Hematopoietic multipotent progenitor cell treated with erythropoietin and hydrocortisone succinate and interleukin-3 and kit ligand, for 15 days (in vitro differentiated cells): ENCODE results near the gene RAB5B.
"Not testable (repeated sequence)": the region's sequence is repeated elsewhere in the genome, so short reads cannot be mapped to it uniquely, and the experiment has no call there.

ENCODE experiments used
- DNase-seq: peaks from one replicate; pipeline ENCODE4 v3.0.0-alpha.2; 2015; ENCODE audit warnings: low spot score

Gene RAB5B

DNA sequence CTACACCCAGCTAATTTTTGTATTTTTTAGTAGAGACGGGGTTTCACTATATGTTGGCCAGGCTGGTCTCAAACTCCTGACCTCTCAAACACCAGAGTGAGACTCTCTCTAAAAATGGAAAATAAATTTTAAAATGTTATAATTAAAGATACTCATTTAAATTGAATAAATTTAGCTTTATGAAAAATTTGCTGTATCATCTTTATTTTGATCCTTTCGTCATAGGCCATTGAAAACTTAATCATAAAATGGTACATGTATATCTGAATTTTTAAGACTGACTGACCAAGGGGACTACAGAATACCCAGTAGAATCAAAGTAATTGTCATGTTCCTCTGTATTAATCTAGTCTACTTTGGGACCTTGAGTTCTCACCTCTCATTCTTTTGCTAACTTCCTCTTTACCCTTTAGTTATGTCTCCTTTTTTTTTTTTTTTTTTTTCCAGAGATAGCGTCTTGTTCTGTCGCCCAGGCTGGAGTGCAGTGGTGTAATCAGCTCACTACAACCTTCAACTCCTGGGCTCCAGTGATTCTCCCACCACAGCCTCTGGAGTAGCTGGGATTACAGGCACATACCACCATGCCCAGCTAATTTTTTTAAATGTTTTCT lies 9.5 kb downstream of the RAB5B start:
- DNase-seq, result no peak

DNA sequence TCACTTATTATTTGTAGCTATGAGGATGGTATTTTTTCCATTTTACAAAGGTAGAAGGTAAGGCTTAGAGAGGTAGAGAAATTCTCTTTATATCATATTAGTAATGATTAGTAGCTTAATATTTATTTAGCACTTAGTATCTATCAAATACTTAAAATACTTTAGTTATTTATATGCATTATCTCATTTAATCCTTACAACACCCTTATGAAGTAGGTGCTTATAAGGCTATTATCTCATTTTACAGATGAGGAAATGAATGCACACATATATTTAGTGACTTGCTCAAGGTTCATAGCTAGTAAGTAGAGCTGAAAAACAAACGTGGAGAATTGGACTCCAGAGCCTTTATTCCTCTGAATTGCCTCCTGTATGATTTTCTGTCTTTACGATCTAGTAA lies 11.0 kb downstream of the RAB5B start:
- DNase-seq, result no peak

DNA sequence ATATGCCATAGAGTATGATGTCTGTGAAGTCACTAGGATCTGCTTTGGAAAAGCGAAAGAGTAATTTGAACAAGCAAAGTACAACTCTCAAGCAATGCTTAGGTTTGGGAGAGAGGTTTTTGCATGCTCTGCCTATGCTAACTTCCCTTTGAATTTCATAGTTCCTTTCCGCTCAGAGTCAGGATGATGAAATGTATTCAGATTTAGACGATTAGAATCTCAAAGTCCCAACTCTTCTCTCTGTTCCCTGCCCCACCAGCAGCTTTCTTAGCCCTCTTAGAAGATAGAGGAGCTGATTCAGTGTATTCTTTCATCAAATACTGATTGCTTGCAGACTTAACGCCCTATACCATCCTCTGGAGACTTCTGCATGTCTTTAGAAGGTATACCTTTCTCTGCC lies 11.5 kb downstream of the RAB5B start:
- DNase-seq, result no peak

DNA sequence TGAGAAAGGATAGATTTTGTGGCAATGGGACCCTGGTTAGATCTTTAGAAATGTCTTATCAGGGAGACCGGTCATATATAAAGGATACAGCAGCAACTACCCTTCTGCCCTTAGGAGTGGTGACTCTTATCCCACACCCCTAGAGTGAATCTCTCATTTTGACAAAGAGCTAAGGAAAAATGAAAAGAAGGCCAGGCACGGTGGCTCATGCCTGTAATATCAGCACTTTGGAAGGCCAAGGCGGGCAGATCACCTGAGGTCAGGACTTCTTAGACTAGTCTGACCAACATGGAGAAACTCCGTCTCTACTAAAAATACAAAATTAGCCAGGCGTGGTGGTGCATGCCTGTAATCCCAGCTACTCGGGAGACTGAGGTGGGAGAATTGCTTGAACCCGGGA lies 12.1 kb downstream of the RAB5B start:
- DNase-seq, result not testable (repeated sequence)

DNA sequence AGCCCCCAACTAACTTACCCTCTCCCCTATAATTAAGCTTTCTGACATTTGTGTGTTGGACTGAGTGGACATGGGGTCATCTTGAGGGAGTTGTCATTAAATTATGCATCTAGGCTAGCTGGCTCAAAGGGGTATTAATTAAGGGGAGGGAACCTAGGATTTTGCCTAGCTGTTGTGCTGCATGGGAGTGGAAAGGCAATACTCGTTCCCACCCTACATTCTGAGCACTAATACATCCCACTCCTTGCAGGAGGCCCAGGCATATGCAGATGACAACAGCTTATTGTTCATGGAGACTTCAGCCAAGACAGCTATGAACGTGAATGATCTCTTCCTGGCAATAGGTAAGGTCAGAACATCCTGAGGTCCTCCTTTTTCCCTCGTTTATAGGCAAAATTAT lies 17.2 kb downstream of the RAB5B start:
- DNase-seq, result no peak

DNA sequence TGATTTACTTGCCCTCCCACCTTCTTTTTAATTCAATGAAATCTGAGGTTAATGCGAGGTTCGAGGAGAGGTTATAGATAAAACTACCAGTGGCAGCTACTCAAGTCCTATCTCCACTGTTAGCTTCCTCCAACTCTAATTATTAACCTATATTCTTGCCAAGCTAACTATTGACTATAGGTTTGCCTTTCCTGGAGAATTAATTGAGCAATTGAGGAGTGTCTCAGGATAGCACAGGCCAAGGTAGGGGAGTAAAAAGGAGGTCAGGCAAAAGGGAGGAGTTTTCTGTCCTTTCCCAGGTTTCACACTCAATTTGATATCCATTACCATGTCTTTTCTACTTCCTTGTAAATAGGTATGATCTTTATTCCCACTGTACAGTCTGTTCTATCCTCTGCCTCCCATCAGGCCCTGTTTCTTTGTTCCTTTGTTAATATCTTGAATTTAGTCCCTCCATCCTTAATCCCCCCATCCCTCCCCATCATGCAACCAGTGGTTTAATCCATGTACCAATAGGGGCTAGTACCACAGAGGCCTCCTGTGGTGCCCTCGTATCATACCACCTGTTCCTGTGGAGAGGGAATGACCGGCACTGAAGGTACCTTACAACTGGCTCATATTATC lies 19.5 kb downstream of the RAB5B start:
- no peak for DNase-seq

DNA sequence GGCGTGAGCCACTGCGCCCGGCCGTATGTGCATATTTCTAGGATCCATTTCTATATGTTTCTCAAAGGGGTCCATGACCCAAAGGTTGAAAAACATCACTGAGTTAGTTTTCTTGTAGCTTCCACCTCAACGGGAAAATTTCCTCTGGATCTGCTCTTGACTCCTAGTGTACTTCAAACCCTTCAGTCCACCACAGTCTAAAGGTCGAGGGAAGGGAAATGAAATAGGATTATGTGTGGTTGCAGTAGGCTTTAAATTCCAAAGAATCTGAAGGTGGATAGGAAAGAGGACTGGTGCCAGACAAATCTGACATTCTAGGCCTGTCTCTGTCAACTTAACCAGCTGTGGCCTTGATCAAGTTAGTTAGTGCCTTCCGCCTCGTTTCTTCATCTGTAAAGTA lies 21.5 kb downstream of the RAB5B start:
- DNase-seq, result no peak

DNA sequence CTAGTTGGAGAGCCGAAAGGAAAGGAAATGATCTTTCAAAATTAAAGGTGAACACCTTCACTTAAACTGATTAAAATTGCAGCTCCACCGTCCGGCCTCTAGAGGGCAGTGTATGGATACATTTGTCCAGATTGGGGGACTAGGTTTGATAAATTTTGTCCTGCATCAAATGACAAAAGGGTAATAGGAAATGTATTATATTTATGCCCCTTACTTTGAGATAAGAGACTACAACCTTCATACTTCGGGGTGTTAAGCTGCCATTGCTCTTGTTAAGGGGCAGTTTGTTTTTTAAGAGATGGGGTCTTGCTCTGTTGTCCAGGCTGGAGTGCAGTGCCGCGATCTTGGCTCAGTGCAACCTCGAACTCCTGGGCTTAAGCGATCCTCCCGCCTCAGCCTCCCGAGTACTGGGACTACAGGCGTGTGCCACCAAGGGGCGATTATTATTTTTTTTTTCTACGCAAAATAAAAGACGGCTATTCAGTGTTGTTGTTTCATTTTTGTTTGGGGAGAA lies 22.4 kb downstream of the RAB5B start:
- peak; percentile 82 for DNase-seq

DNA sequence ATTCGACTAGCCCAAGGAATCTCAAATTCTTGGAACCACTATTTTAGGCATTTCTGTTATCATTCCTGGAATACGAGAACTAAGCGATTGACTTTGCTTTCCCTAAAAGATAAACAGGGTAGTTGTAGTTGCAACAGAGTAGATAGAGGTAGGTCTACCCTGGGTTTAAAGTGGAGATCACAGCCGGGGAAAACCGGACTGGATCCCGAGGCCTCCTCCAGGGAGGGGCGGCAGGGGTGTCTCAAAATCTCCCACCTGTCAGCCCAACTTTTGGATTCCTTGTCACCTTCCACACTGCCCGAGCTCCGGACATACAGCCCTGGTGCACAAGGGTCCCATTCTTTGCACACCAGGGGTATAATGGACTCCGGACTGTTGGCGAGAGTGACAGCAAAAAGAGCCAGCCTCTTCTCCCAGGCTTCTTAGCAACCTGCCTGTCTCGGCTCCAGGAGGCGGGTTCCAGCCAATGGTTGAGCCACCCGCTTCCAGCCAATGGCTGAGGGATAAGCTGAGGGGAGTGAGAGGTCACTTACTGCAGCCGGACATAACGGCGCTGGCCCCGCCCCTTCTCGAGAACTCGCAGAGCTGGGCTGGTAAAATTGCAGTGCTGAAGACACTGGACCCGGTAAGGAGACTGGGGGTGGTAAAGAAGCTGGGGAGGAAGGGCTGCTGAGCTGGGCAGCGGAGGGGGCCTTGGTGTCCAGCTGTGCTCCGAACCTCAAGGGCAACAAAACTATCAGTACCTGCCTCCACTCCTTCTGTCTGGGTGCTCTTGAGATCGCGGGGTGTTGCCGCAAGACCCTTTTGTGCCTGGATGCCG lies 23.0 kb downstream of the RAB5B start, which contains the start of gene SUOX:
SUOX (plus strand) TSS at position 562 of the 820 bp plus-strand sequence. CDS start 4,946 bp downstream, outside the sequence.
- peak; percentile 64 for DNase-seq

DNA sequence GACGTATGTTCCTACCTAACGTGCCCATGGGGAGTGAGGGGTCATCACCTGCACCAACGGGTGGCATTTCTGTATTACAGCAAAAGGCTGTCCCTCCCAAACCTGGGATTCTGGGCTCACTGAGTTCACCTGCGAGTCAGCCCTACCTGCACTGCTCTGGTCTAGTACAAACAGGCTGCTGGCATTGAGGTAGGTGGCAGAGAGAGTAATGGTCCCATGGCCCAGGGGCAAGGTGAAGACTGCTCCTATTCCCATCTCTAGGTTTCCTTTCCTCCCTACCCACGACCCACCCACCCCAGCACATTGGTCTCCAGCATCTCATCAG lies 23.6 kb downstream of the RAB5B start:
- no peak for DNase-seq

DNA sequence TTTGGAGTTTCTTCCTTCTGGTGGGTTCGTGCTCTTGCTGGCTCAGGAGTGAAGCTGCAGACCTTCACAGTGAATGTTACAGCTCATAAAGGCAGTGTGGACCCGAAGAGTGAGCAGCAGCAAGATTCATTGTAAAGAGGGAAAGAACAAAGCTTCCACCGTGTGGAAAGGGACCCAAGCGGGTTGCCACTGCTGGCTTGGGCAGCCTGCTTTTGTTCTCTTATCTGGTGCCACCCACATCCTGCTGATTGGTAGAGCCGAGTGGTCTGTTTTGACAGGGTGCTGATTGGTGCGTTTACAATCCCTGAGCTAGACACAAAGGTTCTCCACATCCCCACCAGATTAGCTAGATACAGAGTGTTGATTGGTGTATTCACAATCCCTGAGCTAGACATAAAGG lies 25.6 kb downstream of the RAB5B start:
- DNase-seq, result not testable (repeated sequence)

DNA sequence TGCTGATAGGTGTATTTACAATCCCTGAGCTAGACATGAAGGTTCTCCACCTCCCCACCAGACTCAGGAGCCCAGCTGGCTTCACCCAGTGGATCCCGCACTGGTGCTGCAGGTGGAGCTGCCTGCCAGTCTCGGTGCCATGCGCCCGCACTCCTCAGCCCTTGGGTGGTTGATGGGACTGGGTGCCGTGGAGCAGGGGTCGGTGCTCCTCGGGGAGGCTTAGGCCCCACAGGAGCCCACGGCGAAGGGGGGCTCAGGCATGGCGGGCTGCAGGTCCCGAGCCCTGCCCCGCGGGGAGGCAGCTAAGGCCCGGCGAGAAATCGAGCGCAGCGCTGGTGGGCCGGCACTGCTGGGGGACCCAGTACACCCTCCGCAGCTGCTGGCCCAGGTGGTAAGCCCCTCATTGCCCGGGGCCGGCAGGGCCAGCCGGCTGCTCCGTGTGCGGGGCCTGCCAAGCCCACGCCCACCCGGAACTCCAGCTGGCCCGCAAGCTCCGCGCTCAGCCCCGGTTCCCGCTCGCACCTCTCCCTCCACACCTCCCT lies 26.2 kb downstream of the RAB5B start:
- not testable (repeated sequence) for DNase-seq

DNA sequence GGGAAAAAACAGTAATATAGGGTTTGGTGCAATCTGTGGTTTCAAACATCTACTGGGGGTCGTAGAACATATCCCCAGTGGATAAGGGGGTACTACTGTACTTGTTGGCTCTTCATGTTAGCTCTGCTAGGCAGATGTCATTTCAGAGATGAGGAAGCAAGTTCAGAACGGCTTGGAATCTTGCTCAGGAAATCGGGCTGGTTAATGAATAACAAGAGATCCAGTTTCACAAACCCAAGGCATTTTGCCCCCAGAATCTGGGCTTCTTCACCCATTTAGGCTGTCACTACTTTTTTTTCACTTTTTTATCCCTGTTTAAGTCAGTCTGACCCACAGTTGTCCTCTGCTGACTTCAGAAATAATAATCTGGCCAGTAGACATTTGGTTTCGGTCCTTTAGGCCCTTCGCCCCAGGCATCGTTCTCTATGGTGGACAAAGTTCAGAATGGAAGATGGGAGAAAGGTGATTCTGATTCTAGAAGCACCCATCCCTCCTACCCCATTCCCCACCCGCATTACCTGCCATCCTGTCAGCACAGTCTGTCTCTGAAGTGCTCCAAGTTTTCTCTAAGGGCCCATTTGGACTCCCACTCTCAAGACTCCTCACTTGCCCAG lies 27.7 kb downstream of the RAB5B start:
- DNase-seq, result no peak

DNA sequence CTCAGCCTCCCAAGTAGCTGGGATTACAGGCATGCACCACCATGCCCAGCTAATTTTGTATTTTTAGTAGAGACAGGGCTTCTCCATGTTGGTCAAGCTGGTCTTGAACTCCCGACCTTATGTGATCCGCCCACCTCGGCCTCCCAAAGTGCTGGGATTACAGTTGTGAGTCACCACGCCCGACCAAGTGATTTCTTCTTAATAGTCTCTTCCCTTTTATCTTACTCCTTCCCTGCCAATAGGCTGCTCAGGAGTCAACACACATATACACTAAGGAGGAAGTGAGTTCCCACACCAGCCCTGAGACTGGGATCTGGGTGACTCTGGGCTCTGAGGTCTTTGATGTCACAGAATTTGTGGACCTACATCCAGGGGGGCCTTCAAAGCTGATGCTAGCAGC lies 29.5 kb downstream of the RAB5B start:
- not testable (repeated sequence) for DNase-seq

DNA sequence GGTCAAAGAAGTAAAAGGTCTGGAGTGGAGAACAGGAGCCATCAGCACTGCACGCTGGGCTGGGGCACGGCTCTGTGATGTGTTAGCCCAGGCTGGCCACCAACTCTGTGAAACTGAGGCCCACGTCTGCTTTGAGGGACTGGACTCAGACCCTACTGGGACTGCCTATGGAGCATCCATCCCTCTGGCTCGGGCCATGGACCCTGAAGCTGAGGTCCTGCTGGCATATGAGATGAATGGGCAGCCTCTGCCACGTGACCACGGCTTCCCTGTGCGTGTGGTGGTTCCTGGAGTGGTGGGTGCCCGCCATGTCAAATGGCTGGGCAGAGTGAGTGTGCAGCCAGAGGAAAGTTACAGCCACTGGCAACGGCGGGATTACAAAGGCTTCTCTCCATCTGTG lies 30.3 kb downstream of the RAB5B start:
- DNase-seq, result no peak

DNA sequence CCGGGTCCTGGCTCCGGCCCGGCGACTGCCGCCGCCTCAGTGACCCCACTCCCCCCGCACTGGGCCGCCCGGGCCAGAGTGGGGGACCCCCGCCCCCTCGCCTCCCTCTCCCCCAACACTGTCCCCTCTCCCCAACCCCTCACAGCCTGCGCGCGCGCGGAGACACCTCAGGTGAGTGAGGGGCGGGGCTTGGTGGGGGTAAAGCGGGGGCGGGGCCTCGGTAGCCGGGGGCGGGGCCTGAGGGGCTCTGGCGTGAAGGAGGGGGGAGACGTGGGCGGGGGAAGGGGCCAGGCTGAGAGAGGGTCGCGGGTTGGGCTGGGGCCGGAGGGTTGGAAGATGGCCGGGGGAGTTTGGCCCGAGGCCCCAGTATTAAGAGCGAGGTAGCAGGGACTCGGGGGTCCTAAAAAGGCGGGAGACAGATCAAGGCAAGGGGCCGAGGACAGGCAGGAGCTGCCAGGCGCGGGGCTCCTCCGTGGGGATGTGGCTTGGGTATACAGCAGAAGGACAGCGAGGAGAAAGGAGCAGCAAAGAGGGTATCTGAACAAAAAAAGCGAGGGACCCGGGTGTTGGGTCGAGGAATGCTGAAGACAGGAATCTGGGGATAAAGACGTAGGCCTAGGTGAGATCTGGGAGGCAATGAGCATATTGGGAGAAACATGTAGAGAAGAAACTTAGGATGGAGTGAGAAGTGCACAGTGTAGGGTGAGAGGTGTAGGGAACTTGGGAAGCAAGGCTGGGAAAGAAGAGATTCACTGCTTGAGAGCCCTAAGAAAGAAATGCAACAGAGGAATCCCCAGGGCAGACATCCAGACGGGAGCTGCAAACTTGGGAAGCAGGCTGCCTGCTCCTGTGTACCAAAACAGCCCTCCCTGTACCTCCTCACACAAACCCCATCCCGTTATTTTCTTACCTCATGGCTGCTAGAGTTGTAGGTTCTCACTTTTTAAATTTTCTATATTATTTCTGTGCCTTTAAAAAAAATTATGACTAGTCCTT lies 34.0 kb downstream of the RAB5B start:
- DNase-seq, result peak; percentile 44

DNA sequence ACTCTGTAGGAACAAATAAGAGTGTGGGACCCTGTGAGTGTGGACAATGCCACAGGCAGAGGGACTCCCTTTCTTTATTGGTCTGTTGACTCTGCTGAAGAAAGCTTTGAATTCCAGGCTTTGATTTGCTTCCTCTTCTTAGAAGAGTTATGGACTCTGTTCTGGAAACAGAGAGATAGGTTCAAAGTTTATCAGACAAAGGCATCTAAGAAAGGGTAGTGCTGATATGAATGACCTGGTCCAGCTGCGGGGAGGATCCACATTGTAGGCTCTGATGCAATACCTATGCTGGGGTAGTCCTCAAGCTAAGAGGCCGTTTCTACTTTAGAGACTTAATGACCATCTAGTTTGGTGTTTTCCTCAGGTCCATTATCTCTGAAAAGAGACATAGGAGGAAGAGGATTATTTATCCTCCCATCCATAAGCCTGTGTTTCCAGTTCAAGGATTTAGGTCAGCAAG lies 36.3 kb downstream of the RAB5B start:
- DNase-seq, result no peak

DNA sequence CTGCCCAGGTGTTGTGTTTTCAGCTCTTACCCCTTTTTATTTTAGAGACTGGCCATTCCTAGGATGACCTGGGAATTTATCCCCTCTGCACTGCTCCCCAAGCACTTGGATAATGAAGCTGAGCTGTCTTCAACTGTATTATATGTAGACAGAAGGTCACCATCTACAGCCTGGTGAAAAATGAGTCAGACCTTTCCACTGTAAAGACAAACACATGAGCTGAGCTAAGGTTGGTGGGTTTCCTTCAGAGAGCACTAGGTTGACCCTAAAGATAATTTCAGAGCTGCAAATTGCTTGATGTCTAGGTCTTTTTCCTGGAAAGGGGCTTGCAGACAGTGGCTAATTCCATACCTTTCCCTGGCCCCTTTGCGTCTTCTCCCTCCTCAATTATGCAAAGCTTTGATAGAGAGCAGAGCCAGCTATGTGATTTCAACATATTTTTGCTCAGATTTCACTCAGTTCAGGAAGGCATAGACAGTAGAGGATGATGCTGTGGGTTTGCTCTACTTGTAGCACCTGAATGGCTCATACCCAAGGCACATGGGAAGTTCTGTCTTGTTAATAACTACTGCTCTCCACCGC lies 37.7 kb downstream of the RAB5B start:
- no peak for DNase-seq

DNA sequence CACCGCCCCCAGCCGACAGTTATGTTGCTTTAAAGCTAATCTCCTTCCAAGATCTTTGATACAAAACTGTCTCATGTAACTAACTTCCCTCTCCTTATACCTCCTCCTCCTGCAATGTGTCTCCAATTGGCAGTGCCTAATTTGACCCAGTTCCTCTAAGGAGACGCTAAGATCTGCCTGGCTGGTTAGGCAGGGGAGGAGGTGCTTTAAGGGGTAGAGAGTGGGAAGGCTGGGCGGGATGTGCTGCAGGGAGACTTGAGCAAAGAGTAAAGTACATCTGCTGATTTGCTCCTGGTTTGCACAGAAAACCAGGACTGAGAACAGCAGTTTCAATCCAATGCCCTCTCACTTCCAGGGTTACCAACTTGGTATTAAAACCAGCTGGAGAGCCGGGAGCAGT lies 39.6 kb downstream of the RAB5B start:
- no peak for DNase-seq

DNA sequence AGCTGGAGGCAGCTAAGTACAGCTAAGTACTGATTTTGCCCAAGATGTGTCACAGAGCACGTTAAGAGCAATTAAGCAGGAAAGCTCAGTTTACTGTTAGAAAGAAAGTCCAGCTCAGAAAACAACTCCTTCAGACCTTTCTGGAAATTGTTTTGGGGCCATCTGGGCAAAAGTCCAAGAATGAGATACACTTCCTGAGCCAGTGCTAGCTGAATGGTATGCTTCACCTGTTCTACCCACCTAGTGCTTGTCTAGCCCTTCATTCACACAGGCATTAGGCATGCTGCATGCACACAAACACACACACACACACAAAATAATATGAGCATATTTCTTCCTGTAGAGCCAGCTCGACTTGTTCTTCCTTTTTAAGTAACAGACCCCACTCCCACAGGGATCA lies 40.3 kb downstream of the RAB5B start:
- DNase-seq, result no peak

DNA sequence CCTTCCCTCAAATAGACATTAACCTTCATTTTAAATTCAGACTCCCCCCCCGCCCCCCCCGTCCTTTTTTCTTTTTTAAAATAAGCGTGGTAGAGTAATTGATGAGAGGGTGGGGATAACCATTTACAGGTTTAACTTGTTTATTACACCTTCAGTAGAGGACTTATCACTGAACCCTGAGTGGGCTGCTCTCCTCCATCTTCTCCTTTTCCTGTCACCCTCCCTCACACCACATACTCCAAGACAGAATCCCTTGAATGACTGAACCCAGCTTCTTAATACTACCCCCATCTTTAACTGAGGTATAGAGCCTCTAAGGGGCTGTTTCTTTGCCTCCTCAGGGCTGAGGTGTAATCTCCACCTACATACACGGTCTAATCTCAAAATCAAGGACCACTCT lies 43.3 kb downstream of the RAB5B start:
- DNase-seq, result no peak
